NCI-H748 treated with DMSO at 0.1 percent for 48 hours (cell line): ENCODE data around the gene TC2N.
"Not testable (repeated sequence)": the region's sequence is repeated elsewhere in the genome, so short reads cannot be mapped to it uniquely, and the experiment has no call there.

Source experiments
- DNase-seq: peaks from one replicate; lab custom pipeline; 2025; lab: John Stamatoyannopoulos, UW

TC2N gene

DNA sequence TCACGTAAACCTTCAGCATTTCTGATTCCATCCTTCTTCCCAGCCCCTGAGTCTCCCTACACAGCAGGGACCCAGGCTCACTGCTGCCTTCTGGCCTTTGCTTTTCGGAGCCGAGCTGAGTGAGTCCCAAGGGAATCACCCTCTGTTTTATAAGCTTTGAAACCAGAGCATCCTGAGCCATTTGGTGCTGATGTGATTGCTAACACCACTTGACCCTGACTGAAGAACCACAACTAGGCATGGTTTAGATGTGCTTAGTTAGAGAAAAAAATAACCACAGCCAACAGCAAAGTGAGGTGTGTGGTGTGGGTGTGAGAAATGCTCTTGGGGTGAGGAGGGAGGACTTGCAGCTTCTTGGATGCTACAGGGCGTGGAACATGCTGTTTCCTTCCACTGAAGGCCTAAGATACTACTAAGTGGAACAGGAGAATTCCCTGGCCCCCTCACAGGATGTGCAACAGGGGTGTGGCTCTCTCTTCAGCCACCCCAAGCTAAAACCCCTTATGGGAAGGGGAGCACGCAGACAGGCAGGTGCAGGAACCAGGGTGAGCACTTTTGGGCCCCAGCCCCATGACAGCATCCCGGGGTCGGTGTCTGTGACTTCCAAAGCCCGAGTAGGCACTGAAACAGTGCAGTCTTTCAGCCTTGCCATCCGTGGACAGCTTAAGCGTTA, at the start of gene TC2N:
Gene TC2N (minus strand): TSS at position 221 of the 673 bp plus-strand sequence. CDS start 53,767 bp downstream, outside the sequence.
- DNase-seq = no peak

GRCh38 chr14:91912035-91912434, 44.7 kb upstream of the TC2N start:
- no peak for DNase-seq

DNA sequence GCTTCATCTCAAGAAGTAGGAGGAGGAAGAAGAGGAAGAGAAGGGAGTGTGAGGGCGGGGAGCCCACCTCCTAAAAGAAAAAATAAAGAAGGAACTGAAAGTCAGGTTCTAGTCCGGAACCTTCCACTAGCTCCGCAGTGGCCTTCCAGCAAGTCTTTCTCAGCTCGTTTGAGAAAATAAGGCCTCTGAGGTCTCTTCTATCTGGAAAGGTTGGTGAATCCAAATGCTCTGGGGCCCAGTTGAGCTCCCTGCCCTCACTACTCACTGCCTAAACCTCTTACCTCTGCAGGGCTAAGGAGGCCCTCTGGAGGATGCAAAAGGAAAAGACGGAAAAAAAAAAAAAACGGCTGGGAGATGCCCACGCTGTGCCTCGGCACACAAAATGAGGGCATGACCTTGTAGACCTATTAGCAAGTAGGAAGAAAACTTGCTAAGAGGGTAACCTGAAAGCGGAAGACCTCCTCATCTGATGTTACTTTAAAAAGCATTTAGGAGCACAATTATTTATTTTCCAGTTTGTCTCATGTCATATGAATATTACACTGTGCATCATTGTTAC, 44.2 kb upstream of the TC2N start:
- peak; percentile 34 for DNase-seq

DNA sequence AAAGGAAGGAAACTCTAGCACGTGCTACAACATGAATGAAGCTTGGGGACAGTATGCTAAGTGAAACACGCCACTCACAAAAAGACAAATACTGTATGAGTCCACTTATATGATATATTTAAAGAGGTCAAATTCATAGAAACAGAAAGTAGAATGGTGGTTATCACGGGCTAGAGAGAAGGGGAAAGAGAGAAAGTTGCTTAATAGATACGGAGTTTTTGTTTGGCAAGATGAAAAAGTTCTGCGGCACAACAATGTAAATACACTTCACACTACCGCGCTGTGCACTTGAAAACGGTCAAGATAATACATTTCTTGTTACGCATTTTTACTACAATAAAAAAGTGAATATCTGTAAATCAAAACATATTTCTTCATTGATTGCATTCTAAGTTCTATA, 42.9 kb upstream of the TC2N start:
- no peak for DNase-seq

- no peak for DNase-seq
Observed at GRCh38 chr14:91906374-91906773, 39.0 kb upstream of the TC2N start.

DNA sequence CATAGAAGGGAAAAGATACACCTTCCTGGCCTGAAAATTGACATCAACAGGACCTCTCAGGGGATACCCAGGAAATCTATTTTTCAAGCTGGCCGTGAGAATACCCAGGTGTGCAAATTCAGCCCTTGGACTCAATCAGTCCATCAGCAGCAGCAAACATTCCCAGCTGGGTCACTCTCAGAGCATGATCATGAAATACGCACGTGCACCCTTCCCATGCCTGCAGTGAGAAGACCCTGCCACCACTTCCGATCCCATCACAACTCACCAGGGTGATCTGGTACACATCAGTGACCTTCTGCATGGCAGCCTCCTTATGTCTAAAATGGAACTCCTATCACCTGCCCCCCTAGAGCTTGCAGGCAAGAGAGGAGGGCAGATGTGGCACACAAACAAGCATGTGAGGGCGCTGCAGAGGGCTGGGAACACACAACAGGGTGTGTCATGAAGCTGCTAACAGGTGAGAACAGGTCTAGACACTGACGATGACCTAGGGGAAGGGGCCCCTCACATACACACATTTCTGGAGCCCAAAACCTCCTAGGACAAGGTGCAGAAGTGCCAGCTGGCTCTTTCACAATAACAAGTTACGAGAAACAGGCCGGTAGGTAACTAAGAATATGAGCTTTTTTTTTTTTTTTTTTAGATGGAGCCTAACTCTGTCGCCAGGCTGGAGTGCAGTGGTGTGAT, 37.8 kb upstream of the TC2N start:
- DNase-seq = no peak

DNA sequence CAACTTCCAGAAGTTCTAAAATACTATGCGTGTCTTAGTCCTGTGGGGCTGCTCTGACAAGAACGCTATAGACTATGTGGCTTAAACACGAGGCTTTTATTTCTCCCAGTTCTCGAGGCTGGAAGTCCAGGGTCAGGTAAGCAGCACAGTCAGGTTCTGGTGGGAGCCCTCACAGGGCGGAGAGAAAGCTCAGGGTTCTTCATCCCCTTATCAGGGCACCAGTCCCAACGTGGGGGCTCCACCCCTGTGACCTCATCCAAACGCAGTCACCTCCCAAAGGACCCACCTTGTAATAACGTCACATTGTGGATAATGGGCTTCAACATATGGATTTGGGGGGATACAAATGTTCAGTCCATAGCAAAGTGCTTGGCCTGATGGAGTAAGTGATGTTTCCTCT, 37.1 kb upstream of the TC2N start:
- no peak for DNase-seq

- DNase-seq = no peak
Observed at GRCh38 chr14:91903070-91903469, 35.7 kb upstream of the TC2N start.

GRCh38 chr14:91902336-91902735, 35.0 kb upstream of the TC2N start:
- no peak for DNase-seq

- no peak for DNase-seq
Observed at GRCh38 chr14:91901449-91902226, 34.3 kb upstream of the TC2N start.

GRCh38 chr14:91899806-91900205, 32.5 kb upstream of the TC2N start:
- DNase-seq = no peak

GRCh38 chr14:91899213-91899612, 31.9 kb upstream of the TC2N start:
- DNase-seq = no peak

DNA sequence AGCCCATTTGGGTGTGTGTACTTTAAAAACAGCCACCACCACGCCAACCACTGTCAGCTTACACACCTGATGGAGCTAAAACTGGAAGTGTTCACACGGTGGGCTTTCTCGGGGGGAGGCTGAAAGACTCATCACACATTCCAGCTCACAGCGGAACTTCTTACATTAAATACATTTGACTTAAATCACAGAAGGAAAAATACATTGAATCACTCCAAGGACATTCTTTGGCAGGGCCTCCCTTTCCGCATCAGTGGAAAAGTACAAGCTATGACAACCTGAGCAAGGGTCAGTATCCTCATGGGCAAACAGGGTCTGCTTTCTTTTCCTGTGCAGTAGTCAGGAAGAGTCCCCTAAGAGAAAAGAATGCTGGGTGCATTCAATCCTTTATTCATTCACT, 31.0 kb upstream of the TC2N start:
- no peak for DNase-seq

GRCh38 chr14:91897716-91898115, 30.4 kb upstream of the TC2N start:
- not testable (repeated sequence) for DNase-seq

DNA sequence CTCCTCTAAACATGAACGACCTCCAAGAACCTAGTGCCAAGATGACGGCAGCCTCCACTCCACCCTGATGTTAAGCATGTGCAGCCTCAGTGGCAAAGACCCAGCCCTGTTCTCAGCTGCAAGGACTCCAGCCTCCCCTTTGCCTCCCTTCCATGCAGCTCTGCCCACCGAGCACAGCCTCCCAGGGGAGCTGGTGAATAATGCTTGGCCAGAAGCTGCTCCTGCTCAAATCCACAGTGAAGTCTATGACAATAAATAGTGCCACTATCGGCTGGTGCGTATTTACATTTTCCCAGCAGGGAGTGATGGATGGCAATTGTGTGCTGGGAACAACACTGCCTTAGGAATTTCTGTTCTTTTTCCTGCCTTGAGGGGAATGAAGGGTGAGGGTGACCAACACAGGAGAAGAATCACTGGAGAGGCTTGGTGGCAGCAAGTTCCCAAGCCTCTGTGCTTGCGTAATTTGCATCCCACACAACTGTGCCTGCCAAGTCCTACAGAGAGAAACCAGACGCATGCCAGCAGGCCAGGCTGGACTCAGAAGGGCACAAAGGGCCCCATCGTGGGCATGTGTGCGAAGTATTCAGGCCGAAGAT, 29.9 kb upstream of the TC2N start:
- DNase-seq = no peak

DNA sequence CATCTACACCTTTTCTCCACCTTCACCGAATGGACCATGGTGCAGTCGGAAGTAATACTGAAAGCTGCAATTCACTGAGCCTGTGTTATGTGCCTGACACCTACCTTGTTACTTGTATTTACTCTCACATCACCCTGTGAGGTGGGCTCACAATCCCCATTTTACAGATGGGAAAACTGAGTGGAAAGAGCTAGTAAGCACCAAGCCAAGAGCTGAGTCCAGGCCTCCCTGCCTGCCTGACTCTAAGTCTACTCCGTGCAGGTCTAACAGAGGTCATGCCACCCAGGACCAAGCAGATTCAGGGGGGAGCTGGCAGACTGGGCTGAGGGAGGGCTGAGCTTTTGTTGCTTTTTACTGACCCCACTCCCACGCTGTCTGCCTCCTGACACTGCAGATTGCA, 29.1 kb upstream of the TC2N start:
- no peak for DNase-seq

- DNase-seq = no peak
Observed at GRCh38 chr14:91893669-91894068, 26.3 kb upstream of the TC2N start.

DNA sequence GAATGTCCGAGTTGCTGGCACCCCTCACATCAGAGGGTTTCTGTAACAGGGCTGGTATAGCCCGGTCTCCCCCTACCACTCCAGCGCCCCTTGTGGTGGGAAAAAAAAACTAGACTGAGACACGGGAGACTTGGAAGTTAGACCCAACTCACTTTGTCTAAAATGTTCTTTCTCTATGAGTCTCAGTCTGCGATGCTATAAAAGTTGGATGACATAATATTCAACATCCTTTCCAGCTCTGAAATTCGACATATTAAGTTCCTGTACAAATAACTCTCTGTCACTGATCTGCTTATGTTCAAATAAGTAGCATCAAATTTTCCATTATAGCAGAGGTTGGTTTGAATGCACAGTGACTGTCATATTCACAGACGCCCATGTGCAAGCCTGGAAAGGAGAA, 25.7 kb upstream of the TC2N start:
- peak; percentile 28 for DNase-seq

DNA sequence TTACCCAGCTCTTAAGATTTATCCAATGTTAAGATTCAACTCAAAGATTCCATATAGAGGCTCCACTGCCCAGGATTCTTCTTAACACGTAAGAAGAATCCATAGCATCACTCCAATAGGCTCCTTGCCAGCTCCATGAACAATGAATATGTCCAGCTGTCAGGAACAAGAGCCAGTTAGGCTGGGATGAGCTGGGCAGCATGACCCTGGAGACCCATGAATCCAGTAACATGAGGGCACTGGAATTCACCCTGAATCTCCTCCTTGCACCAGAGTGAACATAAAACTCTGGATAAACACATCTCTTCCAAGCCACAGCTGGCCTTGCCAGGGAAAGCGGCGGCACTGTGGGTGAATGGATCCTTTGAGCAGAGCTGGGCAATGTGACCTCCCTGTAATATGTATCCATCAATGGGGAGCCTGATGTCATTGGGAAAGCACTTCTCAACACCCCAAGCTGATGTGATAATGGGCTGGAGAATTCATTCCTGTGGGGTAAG, 24.4 kb upstream of the TC2N start:
- DNase-seq = no peak

GRCh38 chr14:91891101-91891500, 23.8 kb upstream of the TC2N start:
- no peak for DNase-seq

DNA sequence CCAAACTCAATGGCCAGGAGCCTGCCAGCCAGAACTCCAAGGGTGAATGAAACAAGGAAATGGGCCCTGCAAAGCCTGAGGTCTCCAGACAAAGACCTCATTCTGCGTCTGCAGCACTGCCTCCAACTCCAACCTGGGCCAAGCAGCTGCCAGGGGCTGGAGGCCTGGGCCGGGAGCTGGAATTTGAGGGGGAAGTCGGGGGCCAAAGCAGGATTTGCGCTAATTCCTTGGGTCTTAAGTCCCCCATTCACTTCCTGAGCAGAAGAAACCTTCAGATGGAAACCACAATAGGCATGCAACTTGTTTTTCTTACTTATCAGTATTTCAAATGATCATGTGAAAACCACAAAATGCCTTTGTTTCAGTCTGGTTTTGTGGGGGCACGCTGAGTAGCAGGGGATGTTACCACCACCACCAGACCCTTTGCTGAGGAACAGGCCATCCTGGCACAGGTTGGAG, 23.0 kb upstream of the TC2N start:
- DNase-seq = no peak
